HG02588 (cell line): Measurements from ENCODE around the gene PALLD.
"Not testable (repeated sequence)": the region's sequence is repeated elsewhere in the genome, so short reads cannot be mapped to it uniquely, and the experiment has no call there.

ENCODE experiments used
- ATAC-seq: cut with Tn5 transposase; IDR thresholded peaks from one replicate; pipeline ENCODE4 v1.9.1; 2021; ENCODE audit warnings: mild to moderate bottlenecking, moderate library complexity; ENCODE audit not compliant: unreplicated experiment

PALLD gene

GRCh38 chr4:168776382-168776781 is 279.5 kb downstream of the PALLD start:
- no peak for ATAC-seq

DNA sequence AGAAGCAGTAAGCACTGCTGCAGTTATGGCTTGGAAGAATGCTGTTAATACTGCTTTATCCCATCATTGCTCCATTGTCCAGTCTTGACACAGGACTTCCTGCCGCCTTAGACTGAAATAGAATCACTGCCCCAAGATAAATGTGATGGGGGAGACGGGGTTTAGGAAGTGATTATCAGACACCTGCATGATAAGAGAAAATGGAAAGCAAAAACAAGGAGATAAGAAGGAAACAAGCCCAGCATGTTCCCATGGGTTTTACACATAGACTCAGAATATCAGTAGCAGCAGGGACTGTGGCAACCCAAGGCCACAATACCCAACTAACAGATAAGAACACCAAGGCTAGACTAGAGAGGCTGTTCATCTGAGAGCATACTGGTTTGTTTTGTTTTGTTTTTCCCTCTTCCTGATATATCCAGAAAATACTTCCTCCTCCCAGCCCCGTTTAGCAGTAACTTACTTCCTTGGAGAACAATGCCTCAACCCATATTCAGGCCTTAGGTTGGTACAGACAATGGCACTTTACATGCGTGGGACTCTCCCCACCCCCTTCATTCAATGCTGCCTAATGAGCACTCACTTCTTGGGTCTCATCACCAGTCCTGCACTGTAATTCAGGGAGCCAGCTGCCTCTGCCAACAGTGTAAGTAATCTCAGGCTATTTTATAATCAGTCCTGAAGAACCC is 280.6 kb downstream of the PALLD start:
- ATAC-seq: no peak

- no peak for ATAC-seq
Measured at GRCh38 chr4:168781341-168781740, 284.5 kb downstream of the PALLD start.

DNA sequence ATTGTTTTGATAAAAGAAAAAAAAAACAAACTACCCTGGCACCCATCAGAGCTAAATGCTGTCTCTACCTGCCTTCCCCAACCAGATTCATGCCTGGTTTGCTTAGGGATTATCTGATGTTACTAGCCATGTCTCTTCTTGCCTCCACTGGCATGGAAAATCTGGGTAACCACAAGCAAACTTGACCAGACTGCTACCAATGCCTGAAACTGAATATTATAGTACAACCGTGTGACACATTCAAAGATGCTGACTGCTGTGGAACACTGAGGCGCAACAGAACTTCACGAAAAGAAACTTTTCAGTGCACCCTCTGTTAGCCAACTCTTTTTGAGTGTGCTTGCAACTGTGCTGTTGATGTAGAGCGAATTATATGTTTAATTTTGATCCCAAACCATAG is 285.1 kb downstream of the PALLD start:
- no peak for ATAC-seq

- no peak for ATAC-seq
Measured at GRCh38 chr4:168782439-168782838, 285.6 kb downstream of the PALLD start.

- ATAC-seq: no peak
Measured at GRCh38 chr4:168784786-168785461, 288.1 kb downstream of the PALLD start.

GRCh38 chr4:168787334-168787733 is 290.5 kb downstream of the PALLD start:
- no peak for ATAC-seq

GRCh38 chr4:168787801-168788595 is 291.1 kb downstream of the PALLD start:
- no peak for ATAC-seq

- no peak for ATAC-seq
Measured at GRCh38 chr4:168790898-168791297, 294.0 kb downstream of the PALLD start.

DNA sequence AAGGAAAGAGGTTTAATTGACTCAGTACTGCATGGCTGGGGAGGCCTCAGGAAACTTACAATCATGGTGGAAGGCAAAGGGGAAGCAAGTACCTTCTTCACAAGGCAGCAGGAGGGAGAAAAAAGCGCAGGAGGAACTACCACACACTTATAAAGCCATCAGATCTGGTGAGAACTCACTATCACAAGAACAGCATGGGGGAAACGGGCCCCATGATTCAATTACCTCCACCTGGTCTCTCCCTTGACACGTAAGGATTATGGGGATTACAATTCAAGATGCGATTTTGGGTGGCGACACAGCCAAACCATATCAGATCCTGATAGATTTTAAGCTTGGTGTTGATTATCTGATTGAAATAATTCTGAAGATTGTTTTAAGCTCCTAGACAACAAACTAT is 294.5 kb downstream of the PALLD start:
- ATAC-seq: no peak

DNA sequence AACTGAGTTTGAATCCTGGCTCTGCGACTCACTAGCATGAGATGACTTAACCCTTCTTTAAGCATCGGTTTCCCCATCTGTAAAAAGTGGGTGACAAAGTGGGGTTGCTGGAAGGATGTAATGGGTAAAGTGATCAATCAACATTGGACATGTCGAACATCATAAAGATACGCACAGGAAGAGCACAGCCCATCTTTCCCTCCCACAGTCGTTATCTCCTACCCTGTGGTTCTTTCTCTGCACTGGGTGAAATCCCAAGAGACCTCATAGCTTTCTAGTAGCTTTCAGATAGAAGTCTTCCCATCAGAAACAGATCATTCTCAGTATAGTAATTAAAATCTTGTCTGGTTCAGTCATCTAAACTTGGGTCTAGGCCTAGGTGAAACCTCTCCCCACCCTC is 296.7 kb downstream of the PALLD start:
- no peak for ATAC-seq

GRCh38 chr4:168794092-168794707 is 297.3 kb downstream of the PALLD start:
- no peak for ATAC-seq

GRCh38 chr4:168794881-168795280 is 298.0 kb downstream of the PALLD start:
- no peak for ATAC-seq

DNA sequence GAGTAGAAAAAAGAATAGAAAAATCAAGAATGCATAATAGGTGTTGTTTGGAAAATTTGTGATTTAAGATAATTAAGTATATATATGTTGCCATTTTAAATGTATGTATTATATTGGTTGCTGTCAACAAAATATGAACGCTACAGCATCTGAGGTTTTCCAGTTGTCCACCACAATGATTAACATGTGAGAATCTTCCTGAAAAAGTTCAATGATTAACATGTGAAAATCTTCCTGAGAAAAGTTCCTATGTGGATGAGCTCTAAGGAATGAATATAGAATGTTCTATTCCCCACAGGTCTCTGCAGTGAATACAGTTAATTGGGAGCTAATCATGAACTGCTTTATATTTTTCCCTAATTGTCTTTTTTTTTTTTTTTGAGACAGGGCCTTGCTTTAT is 298.5 kb downstream of the PALLD start:
- no peak for ATAC-seq

GRCh38 chr4:168796362-168797106 is 299.7 kb downstream of the PALLD start:
- no peak for ATAC-seq

- no peak for ATAC-seq
Measured at GRCh38 chr4:168797194-168797593, 300.3 kb downstream of the PALLD start.

GRCh38 chr4:168797738-168798375 is 301.0 kb downstream of the PALLD start:
- ATAC-seq: no peak

DNA sequence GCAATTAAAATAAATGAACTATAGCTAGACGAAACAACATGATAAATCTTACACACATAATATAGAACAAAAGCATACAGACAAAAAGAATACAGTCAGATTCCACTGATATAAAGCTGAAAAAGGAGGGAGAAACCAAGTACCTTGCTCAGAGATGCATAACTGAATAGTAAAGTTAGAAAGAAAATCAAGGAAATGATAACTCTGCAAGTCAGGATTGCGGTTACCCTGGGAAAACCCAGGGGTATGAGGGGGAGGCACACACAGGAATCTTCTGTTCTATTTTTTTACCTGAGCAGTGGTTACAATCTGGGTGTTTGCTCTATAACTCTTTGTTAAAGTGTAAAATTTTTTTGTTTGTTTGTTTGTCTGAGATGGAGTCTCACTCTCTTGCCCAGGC is 304.1 kb downstream of the PALLD start:
- no peak for ATAC-seq

- no peak for ATAC-seq
Measured at GRCh38 chr4:168802222-168802621, 305.4 kb downstream of the PALLD start.

DNA sequence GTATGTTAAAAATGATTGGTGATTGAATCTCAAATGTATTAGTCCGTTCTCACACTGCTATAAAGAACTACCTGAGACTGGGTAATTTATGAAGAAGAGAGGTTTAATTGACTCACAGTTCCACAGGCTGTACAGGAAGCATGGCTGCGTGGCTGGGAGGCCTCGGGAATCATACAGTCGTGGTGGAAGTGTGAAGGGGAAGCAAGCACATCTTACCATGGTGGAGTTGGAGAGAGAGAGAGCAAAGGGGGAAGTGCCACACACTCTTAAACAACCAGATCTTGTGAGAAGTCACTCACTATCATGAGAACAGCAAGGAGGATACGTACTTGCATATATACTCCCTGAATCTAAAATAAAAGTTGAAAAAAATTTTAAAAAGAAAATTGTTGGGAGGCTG is 306.2 kb downstream of the PALLD start:
- ATAC-seq: not testable (repeated sequence)
